Measurements from ENCODE around the gene ACTR10. TPM values are rescaled to one million over a fixed set of nuclear protein-coding genes. Genes with fewer than 3 reads are reported as not detected.

Gene ACTR10
- total RNA-seq, 4 donors from 2014 or later = 57.4 to 203 (median 78.8) TPM

DNA sequence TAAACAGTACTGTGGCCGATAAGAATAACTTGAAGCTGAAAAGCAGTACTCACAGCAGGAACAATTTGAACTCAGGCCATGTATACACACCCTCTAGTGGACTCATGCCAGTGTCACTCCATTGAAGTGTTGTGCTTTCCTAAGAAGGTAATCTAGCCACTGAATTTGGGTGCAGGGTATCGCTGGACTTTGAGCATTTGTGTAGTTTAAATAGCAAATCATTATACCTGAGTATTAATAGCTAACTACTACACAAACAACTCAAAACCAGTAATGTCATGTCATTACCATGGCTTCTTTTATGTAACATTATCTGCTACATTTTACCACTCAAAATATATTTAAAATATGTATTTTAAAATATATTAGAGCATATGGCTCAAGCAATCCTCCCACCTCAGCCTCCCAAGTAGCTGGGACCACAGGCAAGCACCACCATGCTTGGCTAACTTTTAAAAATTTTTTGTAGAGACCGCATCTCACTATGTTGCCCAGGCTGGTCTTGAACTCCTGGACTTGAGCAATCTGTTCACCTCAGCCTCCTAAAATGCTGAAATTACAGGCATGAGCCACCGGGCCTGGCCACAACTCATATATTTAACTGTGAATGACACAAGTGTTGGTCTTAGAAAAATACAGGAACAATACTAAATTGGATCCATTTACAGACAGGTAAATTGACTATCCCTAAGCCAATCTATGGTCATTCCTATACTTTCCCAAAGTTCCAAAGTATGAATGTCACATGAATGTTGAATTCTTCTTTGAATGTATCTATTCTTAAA, 72.8 kb downstream of the ACTR10 start:
- Histone ChIP-seq H3K27ac (no peak overlapping the region), H3K36me3 (no peaks in the 10 kb centered on the region), H3K4me1 (peaks cover 0 to 3% of the 10 kb centered on the region in 2 donors), H3K27me3 (no peaks in the 10 kb centered on the region), H3K9me3 (no peaks in the 10 kb centered on the region), H3K4me3 (no peak overlapping the region)
- no peak for DNase-seq
- intact Hi-C loops (cut with DNase I; ENCODE audit: low total_unique reads) = no loop called here
- TF ChIP-seq, protein P1, sequence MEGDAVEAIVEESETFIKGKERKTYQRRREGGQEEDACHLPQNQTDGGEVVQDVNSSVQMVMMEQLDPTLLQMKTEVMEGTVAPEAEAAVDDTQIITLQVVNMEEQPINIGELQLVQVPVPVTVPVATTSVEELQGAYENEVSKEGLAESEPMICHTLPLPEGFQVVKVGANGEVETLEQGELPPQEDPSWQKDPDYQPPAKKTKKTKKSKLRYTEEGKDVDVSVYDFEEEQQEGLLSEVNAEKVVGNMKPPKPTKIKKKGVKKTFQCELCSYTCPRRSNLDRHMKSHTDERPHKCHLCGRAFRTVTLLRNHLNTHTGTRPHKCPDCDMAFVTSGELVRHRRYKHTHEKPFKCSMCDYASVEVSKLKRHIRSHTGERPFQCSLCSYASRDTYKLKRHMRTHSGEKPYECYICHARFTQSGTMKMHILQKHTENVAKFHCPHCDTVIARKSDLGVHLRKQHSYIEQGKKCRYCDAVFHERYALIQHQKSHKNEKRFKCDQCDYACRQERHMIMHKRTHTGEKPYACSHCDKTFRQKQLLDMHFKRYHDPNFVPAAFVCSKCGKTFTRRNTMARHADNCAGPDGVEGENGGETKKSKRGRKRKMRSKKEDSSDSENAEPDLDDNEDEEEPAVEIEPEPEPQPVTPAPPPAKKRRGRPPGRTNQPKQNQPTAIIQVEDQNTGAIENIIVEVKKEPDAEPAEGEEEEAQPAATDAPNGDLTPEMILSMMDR (IDR thresholded peaks at IDR 0.05) = no peak

DNA sequence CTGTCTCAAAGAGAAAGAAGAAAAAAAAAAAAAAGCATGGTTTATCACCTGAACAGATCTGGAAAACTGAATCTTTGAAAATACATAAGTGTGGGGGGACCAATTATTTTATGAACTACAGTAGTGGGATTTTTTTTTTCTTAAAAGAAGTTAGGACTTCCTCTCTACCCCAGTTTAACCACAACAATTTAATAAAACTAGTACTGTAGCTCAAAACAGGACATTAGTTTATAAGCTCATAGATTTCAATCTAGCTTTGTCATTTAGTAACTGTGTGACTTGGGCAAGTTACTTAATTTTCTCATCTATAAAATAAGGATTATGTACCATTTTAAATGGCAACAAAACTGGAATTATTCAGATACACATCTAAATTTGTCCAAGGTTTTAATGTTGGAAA, 74.9 kb downstream of the ACTR10 start:
- no peak overlapping the region for H3K4me3 ChIP-seq
- DNase-seq = no peak
- H3K9me3 ChIP-seq = no peaks in the 10 kb centered on the region
- no peaks in the 10 kb centered on the region for H3K36me3 ChIP-seq
- no peaks in the 10 kb centered on the region for H3K27me3 ChIP-seq
- H3K27ac ChIP-seq = no peak overlapping the region
- TF ChIP-seq, protein P1 (IDR thresholded peaks at IDR 0.05) = no peak
- TF ChIP-seq POLR2A (IDR thresholded peaks at IDR 0.05) = no peak
- intact Hi-C loops (cut with DNase I; ENCODE audit: low total_unique reads) = no loop called here
- H3K4me1 ChIP-seq = peaks cover 0 to 3% of the 10 kb centered on the region in 2 donors

DNA sequence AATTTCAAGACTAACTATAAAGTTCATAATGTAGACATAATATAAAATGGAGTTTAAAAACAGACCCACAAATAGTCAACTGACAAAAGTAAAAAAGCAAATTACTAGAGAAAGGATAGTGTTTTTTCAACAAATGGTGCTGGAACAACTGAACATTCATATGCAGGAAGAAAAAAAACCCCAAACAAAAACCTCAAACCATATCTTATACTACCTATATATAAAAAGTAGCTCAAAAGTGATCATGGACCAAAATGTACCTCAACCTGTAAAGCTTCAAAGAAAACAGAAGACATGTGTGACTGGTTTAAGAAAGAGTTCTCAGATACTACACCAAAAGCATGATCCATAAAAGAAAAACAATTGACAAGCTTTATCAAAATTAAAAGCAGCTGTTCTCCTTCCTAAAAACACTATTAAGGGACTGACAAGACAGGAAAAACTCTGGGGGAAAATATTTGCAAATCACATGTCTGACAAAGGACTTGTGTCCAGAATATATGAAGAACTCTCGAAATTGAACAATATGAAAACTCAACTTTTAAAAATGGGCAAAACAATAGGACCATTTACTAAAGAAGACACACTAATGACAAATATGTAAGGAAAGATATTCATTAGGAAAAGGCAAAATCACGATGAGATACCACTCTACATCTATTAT, 75.7 kb downstream of the ACTR10 start:
- no peak for TF ChIP-seq POLR2A (IDR thresholded peaks at IDR 0.05)
- TF ChIP-seq, protein P1 (IDR thresholded peaks at IDR 0.05) = no peak
- H3K27me3 ChIP-seq = no peaks in the 10 kb centered on the region
- DNase-seq = no peak
- H3K4me1 ChIP-seq = peaks cover 0 to 3% of the 10 kb centered on the region in 2 donors
- intact Hi-C loops (cut with DNase I; ENCODE audit: low total_unique reads) = no loop called here
- no peak overlapping the region for H3K4me3 ChIP-seq
- H3K9me3 ChIP-seq = no peaks in the 10 kb centered on the region
- no peaks in the 10 kb centered on the region for H3K36me3 ChIP-seq
- H3K27ac ChIP-seq = no peak overlapping the region

DNA sequence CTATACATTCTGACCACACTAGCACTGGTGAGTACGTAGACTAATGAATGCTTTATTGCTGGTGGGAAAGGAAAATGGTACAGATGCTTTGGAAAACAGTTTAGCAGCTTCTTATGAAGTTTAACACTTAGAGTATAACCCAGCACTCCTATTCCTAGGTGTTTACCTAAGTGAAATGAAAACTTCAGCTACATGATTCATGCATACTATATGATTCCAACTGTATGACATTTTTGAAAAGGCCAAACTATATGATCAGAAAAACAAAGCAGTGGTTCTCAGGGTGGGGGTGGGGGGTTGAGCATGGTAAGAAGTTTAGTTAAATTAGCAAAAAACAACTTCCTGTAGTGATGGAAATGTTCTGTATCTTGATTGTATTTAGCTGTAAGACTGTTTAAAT, 76.3 kb downstream of the ACTR10 start:
- H3K9me3 ChIP-seq = no peaks in the 10 kb centered on the region
- H3K27ac ChIP-seq = no peak overlapping the region
- DNase-seq = no peak
- peaks cover 0 to 3% of the 10 kb centered on the region in 2 donors for H3K4me1 ChIP-seq
- intact Hi-C loops (cut with DNase I; ENCODE audit: low total_unique reads) = no loop called here
- no peak overlapping the region for H3K4me3 ChIP-seq
- TF ChIP-seq, protein P1 (IDR thresholded peaks at IDR 0.05) = no peak
- TF ChIP-seq POLR2A (IDR thresholded peaks at IDR 0.05) = no peak
- no peaks in the 10 kb centered on the region for H3K27me3 ChIP-seq
- no peaks in the 10 kb centered on the region for H3K36me3 ChIP-seq

DNA sequence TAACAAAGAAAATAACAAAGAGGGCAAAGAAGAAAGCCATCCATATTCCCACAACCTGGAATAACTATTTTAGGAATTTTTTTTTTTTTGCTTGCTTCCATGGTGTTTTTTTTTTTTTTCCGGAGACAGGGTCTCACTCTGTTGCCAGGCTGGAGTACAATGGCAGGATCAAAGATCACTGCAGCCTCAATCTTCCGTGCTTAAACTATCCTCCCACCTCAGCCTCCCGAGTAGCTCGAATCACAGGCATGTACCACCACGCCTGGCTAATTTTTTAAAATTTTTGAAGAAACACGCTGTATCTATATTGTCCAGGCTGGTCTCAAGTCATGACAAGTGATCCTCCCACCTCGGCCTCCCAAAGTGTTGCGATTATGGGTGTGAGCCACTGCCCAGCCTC, 78.2 kb downstream of the ACTR10 start:
- peaks cover 6 to 14% of the 10 kb centered on the region in 2 donors for H3K4me1 ChIP-seq
- no peak for DNase-seq
- TF ChIP-seq POLR2A (IDR thresholded peaks at IDR 0.05) = no peak
- TF ChIP-seq, protein P1 (IDR thresholded peaks at IDR 0.05) = no peak

More for the DNA sequence above, 78.2 kb downstream of the ACTR10 start:
- intact Hi-C loops (cut with DNase I; ENCODE audit: low total_unique reads) = no loop called here
- H3K27ac ChIP-seq = no peak overlapping the region
- no peaks in the 10 kb centered on the region for H3K9me3 ChIP-seq
- no peaks in the 10 kb centered on the region for H3K36me3 ChIP-seq
- H3K27me3 ChIP-seq = no peaks in the 10 kb centered on the region
- no peak overlapping the region for H3K4me3 ChIP-seq
